CD4-positive, alpha-beta T cell treated with Interferon gamma for 1 hour (primary cell): ENCODE results near the gene RAD51C.
"Not testable (repeated sequence)": the region's sequence is repeated elsewhere in the genome, so short reads cannot be mapped to it uniquely, and the experiment has no call there.

Source experiments
- DNase-seq: peaks from one replicate; pipeline ENCODE4 v3.0.0-alpha.2; 2020

Gene RAD51C

DNA sequence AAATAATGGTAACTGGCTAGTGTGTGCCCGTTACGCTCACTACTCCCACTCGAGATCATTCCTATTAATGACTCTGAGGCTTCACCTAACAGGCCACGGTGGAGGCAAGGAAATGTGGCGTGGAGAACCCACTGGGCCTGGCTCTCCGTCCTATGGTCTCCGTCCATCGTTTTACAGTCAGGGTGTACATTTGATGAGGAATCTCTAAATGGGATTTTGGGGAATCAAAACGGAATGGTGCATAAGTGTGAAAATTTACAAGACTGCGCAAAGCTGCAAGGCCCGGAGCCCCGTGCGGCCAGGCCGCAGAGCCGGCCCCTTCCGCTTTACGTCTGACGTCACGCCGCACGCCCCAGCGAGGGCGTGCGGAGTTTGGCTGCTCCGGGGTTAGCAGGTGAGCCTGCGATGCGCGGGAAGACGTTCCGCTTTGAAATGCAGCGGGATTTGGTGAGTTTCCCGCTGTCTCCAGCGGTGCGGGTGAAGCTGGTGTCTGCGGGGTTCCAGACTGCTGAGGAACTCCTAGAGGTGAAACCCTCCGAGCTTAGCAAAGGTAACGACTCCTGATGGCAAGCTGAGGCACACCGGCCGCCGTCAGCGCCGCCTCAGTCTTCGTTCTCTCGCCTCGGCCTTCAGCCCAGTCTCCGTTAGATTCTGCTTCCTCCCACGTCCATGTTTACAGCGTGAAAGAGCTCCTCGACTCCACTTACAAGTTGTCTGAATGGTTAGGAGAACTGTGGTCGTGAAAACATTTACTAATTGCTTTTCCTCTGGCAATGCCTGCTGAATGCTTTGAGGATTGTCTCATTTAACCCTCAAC is at the start of gene RAD51C:
Gene RAD51C (plus strand): TSS at position 364 of the 817 bp plus-strand sequence. CDS start 42 bp downstream, at position 406.
- peak; percentile 86 for DNase-seq

GRCh38 chr17:58643147-58643546 is 49.3 kb upstream of the RAD51C start:
- DNase-seq: no peak

DNA sequence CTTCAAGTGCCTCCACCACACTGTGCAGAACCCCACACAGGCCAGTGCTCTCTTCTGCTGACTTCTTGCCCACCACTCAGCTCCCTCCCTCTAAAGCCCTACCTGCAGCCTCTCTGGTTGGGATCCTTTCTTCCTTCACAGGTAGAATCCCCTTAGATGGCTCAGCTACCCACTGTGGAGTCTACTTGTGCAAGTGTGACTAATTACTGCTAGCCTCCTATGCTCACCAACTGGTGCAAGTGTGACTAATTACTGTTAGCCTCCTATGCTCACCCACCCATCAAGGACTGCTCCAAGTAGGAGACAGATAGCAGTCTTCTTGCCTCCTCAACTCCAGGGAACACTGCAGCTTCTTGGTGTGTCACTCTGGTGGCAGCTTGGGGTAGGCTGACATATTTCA is 44.2 kb upstream of the RAD51C start:
- no peak for DNase-seq

DNA sequence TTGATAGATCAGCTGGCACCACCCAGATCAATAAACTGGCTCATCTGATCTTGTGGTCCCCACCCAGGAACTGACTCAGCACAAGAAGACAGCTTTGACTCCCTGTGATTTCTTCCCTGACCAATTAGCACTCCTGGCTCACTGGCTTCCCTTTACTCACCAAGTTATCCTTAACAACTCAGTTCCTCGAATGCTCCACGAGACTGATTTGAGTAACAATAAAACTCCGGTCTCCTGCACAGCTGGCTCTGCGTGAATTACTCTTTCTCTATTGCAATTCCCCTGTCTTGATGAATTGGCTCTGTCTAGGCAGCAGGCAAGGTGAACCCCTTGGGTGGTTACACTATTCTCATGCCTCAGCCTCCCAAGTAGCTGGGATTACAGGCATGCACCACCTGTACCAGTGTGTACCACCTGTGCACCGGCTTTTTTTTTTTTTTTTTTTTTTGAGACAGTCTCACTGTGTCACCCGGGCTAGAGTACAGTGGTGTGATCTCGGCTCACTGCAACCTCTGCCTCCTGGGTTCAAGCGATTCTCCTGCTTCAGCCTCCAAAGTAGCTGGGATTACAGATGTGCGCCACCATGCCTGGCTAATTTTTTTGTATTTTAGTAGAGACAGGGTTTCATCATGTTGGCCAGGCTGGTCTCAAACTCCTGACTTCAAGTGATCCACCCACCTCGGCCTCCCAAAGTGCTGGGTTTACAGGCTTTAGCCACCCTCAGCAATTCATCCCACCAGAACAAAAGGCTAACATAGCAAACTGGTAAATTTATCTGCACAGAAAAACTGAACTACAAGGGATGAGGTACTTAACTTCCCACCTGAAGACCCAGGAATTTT is 34.2 kb upstream of the RAD51C start:
- not testable (repeated sequence) for DNase-seq

DNA sequence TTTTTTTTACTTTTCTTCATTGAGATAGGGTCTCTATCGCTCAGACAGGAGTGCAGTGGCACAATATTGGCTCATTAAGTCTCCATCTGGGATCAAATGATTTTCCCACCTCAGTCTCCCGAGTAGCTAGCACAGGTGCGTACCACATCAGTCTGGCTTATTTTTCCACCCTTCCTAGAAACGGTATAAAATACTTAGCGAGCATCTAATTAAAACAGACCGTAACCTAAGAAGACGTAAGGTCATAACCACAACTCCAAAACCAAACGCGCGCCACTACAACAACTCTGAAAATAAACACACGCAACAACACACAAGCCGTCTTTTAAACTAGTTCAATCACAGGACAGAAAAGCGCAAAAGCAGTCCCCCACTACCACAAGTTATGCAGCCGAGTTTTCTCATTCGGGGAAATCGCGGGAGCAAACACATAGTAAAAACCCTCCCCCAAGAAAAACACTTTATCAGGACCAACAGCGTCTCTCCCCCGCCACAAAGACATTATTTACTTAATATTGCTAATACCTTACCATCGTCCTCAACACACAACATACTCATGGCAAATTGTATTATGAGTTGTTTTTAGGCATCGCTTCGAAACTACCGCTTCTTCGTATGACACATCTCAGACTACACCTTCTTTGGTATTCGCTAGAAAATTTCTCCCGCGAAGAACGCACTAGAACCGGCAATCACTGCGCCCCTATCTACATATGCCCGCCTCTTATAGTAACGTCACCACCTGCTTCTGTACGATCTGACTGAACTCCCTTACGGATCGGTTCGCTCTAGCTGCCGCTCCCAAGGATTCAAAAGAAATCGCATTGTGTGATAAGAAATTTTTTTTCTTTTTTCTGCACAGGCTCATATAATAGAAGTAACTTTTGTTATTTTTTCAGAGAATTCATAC is 33.3 kb upstream of the RAD51C start:
- DNase-seq: peak; percentile 86

- not testable (repeated sequence) for DNase-seq
Measured at GRCh38 chr17:58659714-58660084, 32.7 kb upstream of the RAD51C start.

- no peak for DNase-seq
Measured at GRCh38 chr17:58660621-58661020, 31.8 kb upstream of the RAD51C start.

GRCh38 chr17:58661499-58661898 is 30.9 kb upstream of the RAD51C start:
- no peak for DNase-seq

DNA sequence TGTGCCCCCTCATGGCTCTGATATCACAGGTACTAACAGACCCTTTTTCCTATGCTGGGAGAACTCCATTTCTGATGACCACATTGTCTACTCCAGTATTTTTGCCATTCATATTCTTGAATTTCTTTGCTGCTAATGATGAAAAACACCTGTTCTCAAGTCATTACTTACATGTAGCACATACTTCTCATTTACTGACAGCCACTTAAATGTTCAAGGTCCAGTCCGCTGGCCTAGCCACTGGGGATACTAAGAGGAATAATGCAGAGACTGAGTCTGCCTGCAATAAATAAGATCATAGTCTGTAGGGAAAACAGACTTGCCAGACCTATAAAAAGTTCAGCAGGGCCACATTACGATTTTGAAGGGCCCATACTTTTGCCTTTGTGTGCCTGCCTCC is 28.1 kb upstream of the RAD51C start:
- DNase-seq: no peak

- DNase-seq: no peak
Measured at GRCh38 chr17:58665946-58666857, 26.2 kb upstream of the RAD51C start.

DNA sequence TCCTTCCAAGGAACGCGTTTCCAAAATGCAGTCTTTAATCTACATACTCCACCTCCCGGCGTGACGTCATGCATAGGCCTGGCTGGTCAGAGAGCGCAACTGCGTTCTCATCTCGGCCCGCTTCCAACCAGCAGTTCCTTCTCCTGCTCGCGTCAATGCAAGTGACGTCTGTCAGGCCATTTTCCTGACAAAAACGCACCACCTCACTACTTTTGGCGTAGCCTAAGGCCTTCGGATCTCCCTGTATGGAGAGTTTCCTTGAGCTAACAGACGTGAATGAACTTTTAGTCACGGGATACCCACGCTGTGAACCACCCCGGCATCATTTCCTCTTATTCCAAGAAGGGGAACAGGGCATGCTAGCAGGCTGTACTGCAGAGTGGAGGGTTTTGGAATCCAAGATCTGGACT is 25.5 kb upstream of the RAD51C start:
- DNase-seq: peak; percentile 72

DNA sequence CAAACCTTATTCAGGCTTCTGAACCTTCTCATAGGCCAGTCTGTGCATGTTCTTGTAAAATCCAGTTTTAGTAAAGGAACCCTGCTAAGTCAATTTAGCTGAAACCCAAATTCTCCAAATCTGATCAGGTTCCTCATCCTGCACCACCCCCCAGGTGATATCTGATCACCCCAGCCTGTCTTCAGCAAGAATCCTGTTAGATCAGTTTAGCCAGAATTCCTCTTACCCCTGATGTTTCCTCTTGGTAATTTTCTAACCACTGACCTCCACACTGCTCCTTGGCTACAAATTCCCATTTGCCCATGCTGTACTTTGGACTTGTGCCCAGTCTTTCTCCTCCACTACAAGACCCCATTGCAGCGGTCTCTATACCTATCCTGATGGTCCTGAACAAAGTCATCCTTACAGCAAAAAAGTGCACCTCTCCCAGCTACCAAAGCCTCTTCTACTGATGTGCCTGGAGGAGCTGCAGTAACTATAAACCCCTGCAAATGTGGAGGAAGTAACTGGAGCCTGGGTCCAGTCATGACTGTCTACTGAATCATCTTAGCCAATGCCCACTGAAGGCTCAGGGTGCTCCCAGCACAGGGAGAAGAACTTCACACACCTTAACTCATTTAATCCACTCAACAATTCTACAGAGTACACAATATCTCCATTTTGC is 24.3 kb upstream of the RAD51C start:
- no peak for DNase-seq

DNA sequence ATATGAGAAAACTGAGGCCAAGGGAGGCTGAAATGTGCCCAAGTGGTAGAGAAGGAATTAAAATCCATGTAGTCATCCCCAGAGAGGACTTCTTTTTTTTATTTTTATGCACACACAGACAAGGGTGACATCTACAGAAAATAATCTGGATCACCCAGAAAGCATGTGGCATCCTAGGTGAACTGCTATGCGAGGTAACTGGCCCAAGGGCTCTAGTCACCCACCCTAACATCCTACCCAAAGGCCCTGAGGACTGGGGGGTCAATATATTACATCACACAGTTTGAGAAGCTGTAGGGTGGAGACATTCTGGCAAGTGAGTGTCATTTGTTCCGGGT is 23.8 kb upstream of the RAD51C start:
- no peak for DNase-seq

GRCh38 chr17:58669853-58670252 is 22.5 kb upstream of the RAD51C start:
- no peak for DNase-seq

- no peak for DNase-seq
Measured at GRCh38 chr17:58671969-58672368, 20.4 kb upstream of the RAD51C start.

GRCh38 chr17:58677194-58677880 is 15.1 kb upstream of the RAD51C start:
- no peak for DNase-seq

GRCh38 chr17:58678287-58678686 is 14.1 kb upstream of the RAD51C start:
- DNase-seq: not testable (repeated sequence)

GRCh38 chr17:58679263-58680037 is 13.0 kb upstream of the RAD51C start:
- no peak for DNase-seq

DNA sequence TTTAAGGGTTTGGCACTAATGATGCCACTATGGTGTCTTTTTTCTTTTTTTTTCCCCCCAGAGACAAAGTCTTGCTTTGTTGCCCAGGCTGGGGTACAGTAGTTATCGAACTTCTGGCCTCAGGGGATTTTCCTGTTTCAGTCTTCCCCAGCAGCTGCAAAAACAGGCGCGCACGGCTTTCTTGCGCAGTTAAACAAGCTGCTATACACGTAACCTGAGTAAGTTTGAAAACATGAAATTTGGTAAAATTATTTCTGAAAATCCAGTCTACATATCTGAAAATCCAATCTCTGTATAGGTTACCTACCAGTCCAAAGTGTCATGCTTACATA is 12.4 kb upstream of the RAD51C start:
- no peak for DNase-seq

GRCh38 chr17:58684003-58684402 is 8.4 kb upstream of the RAD51C start:
- no peak for DNase-seq
